ENCODE measurements around the gene PPARGC1A. TPM values are rescaled to one million over a fixed set of nuclear protein-coding genes. Genes with fewer than 3 reads are reported as not detected.

Gene PPARGC1A
- total and polyA plus RNA-seq, 3 experiments from 2014 or later, result not detected

DNA sequence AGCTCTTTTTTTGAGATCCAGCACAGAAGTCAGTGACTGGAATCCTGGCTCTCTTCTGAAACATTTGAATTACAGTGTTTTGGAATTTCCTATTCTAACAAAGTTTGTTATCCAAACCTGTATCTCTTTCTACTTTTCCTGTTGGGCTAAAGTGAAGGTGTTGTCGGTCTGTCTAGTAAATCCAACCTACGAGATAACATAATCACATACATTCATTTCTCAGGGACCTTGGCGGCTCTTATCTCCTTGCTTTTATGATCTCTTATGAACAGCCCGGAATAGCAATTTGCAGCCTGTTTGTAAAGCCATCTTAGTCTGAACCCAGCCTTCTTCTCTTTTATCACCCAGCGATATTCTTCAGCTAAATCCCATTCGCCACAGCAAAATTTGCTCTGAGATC is 14.5 kb downstream of the PPARGC1A start:
- Mint-ChIP-seq H3K4me3 (no peak overlapping the region), H3K4me1 (no peaks in the 10 kb centered on the region), H3K9me3 (peaks cover under 1 to 7% (median 7%) of the 10 kb centered on the region in 5 donors), H3K27me3 (no peaks in the 10 kb centered on the region), H3K27ac (no peak overlapping the region), H3K36me3 (no peaks in the 10 kb centered on the region)
- Histone ChIP-seq H3K4me3 (ENCODE audit: low read length) (no peak overlapping the region), H3K9me3 (ENCODE audit: low read length) (no peaks in the 10 kb centered on the region), H3K27ac (ENCODE audit: low read depth, low read length) (no peak overlapping the region), H3K4me1 (ENCODE audit: insufficient read depth, low read length) (no peaks in the 10 kb centered on the region), H3K36me3 (ENCODE audit: insufficient read depth, low read length) (no peaks in the 10 kb centered on the region), H3K27me3 (ENCODE audit: insufficient read depth, low read length, poor library complexity, severe bottlenecking) (no peaks in the 10 kb centered on the region)
- CTCF ChIA-PET, result no interaction called here
- POLR2A ChIA-PET, result no interaction called here
- no peak for DNase-seq

DNA sequence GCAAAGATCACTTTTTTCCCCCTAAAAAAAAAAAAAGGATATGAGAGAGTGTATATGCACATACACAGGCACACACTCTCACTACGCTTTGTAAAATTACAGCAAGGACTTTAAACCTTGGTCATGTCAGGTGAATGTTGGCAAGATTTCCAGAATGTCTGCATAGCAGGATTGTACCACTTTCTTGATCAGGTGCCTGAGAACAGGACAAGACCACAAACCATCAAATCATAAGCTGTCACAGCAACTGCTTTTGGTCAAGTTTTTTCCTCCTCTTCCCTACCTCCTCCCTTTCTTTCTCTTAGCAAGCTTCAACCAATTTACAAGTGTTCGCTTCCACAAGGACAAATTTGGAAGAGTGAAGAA is 15.3 kb downstream of the PPARGC1A start:
- H3K4me3 Mint-ChIP-seq, result no peak overlapping the region
- POLR2A ChIA-PET, result no interaction called here
- H3K36me3 Mint-ChIP-seq, result no peaks in the 10 kb centered on the region
- CTCF ChIA-PET, result no interaction called here
- Histone ChIP-seq H3K4me3 (ENCODE audit: low read length) (no peak overlapping the region), H3K27me3 (ENCODE audit: insufficient read depth, low read length, poor library complexity, severe bottlenecking) (no peaks in the 10 kb centered on the region), H3K27ac (ENCODE audit: low read depth, low read length) (no peak overlapping the region), H3K9me3 (ENCODE audit: low read length) (no peaks in the 10 kb centered on the region), H3K36me3 (ENCODE audit: insufficient read depth, low read length) (no peaks in the 10 kb centered on the region), H3K4me1 (ENCODE audit: insufficient read depth, low read length) (no peaks in the 10 kb centered on the region)
- H3K4me1 Mint-ChIP-seq, result no peaks in the 10 kb centered on the region
- no peak overlapping the region for H3K27ac Mint-ChIP-seq
- H3K9me3 Mint-ChIP-seq, result peaks cover 0 to 8% (median 3%) of the 10 kb centered on the region in 5 donors
- H3K27me3 Mint-ChIP-seq, result no peaks in the 10 kb centered on the region
- no peak for DNase-seq

DNA sequence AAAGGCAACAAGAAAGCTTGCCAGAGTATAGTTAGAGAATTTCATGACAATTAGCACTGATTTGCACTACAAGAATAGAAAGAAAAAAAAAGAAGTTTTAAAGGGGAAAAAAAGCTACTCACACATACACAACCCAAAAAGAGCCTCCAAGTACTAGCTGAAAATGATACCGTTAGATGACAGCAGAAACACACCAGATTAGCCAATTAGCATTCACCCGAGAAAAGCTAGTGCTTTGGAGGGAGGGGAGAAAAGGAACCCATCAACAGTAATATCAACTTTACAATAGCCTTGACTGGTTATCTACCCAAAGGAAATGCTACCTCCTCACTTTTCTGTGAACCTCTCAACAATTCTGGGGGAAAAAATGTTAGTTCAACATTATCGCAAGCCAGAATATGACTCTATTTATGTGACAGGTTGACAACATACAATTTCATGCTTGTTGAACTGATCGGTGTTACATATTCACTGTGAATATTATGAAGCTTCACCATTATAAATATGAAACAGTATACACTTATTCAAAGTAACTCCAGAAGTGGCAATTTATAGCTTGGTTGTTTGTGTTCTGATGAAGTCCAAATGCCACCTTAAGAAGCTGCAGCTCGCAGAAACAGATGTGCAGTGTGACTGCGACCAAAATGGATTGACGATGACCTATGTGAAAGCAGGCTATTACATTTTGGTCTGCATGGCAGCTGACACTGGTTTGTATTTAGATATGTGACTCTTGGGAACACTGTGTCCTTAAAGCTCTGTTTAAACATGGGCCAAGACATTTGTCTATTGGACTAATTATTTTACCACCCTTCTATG is 15.9 kb downstream of the PPARGC1A start:
- no peak for DNase-seq
- CTCF ChIA-PET, result no interaction called here
- Mint-ChIP-seq H3K4me1 (no peaks in the 10 kb centered on the region), H3K9me3 (peaks cover 0 to 11% (median 5%) of the 10 kb centered on the region in 5 donors), H3K4me3 (no peak overlapping the region), H3K36me3 (no peaks in the 10 kb centered on the region), H3K27me3 (peaks cover 0 to 2% of the 10 kb centered on the region in 2 donors), H3K27ac (no peak overlapping the region)
- H3K36me3 ChIP-seq (ENCODE audit: insufficient read depth, low read length), result no peaks in the 10 kb centered on the region
- POLR2A ChIA-PET, result no interaction called here
- no peak overlapping the region for H3K4me3 ChIP-seq (ENCODE audit: low read length)
- no peaks in the 10 kb centered on the region for H3K27me3 ChIP-seq (ENCODE audit: insufficient read depth, low read length, poor library complexity, severe bottlenecking)
- no peaks in the 10 kb centered on the region for H3K9me3 ChIP-seq (ENCODE audit: low read length)
- H3K4me1 ChIP-seq (ENCODE audit: insufficient read depth, low read length), result no peaks in the 10 kb centered on the region
- H3K27ac ChIP-seq (ENCODE audit: low read depth, low read length), result no peak overlapping the region

DNA sequence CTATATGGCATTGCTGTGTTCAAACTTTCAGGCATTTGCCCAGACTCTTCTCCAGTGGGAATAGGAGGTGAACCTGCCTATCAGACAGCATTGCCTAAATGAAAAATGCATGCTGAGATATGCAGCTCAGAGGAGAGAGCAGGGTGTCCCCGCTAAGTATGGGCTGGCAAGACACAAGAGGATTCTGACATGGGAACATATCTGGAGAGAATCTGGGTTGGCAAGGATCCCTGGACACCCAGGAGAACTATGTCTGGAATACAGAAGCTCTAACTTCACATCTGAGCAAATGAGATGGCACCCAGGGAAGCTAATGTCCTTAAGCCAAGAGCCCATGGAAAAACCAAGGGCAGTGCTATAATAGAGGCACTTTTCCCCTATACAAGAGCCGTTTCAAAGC is 18.4 kb downstream of the PPARGC1A start:
- Histone ChIP-seq H3K4me1 (ENCODE audit: insufficient read depth, low read length) (no peaks in the 10 kb centered on the region), H3K4me3 (ENCODE audit: low read length) (no peak overlapping the region), H3K36me3 (ENCODE audit: insufficient read depth, low read length) (no peaks in the 10 kb centered on the region), H3K27ac (ENCODE audit: low read depth, low read length) (no peak overlapping the region), H3K27me3 (ENCODE audit: insufficient read depth, low read length, poor library complexity, severe bottlenecking) (no peaks in the 10 kb centered on the region), H3K9me3 (ENCODE audit: low read length) (no peaks in the 10 kb centered on the region)
- ChIA-PET POLR2A (no interaction called here), CTCF (no interaction called here)
- peaks cover 0 to 2% of the 10 kb centered on the region in 2 donors for H3K27me3 Mint-ChIP-seq
- no peaks in the 10 kb centered on the region for H3K4me1 Mint-ChIP-seq
- DNase-seq, result no peak
- no peaks in the 10 kb centered on the region for H3K36me3 Mint-ChIP-seq
- peaks cover 0 to 11% (median 6%) of the 10 kb centered on the region in 5 donors for H3K9me3 Mint-ChIP-seq
- H3K4me3 Mint-ChIP-seq, result no peak overlapping the region
- no peak overlapping the region for H3K27ac Mint-ChIP-seq

DNA sequence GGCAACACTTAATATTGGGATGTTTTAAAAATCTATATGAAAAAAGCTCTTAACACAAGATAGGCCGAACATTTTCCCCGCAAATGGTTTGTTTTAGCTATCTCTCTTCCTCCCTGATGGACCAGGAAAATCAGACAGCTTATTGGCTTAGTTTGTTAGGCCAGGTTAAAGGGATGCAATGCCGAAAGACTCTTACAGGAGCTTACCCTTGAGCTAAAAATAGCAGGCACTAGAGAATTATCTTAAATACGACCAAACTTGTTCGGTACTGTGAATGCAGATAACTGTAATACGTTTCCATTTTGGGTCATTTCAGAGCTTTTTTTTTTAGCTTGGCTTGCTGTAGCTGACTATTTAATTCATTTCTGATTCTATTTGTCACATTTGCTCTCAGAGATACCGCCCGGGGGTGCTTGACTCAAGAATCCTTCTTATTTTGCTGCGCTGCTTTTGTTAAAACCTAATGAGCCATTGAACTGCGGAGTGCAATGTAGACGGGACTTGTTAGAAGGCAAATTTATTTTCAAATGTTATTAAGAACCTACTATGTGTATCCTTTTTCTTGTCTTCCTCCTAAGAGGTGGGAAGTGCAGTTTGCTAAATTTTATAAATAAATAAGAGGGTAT is 23.3 kb downstream of the PPARGC1A start:
- DNase-seq, result no peak
- Mint-ChIP-seq H3K27ac (no peak overlapping the region), H3K4me1 (no peaks in the 10 kb centered on the region), H3K4me3 (no peak overlapping the region), H3K36me3 (no peaks in the 10 kb centered on the region), H3K27me3 (peaks cover 0 to 2% of the 10 kb centered on the region in 2 donors), H3K9me3 (peaks cover 0 to 9% (median 6%) of the 10 kb centered on the region in 5 donors)
- no peak overlapping the region for H3K4me3 ChIP-seq (ENCODE audit: low read length)
- CTCF ChIA-PET, result interaction anchor here (1.2 kb wide), 1 partner anchor 23 kb away, joined by 3 read pairs; the partner anchor contains the start of gene PPARGC1A
- H3K36me3 ChIP-seq (ENCODE audit: insufficient read depth, low read length), result no peaks in the 10 kb centered on the region
- no peaks in the 10 kb centered on the region for H3K9me3 ChIP-seq (ENCODE audit: low read length)
- no peak overlapping the region for H3K27ac ChIP-seq (ENCODE audit: low read depth, low read length)
- no peaks in the 10 kb centered on the region for H3K27me3 ChIP-seq (ENCODE audit: insufficient read depth, low read length, poor library complexity, severe bottlenecking)
- H3K4me1 ChIP-seq (ENCODE audit: insufficient read depth, low read length), result no peaks in the 10 kb centered on the region
- POLR2A ChIA-PET, result no interaction called here

DNA sequence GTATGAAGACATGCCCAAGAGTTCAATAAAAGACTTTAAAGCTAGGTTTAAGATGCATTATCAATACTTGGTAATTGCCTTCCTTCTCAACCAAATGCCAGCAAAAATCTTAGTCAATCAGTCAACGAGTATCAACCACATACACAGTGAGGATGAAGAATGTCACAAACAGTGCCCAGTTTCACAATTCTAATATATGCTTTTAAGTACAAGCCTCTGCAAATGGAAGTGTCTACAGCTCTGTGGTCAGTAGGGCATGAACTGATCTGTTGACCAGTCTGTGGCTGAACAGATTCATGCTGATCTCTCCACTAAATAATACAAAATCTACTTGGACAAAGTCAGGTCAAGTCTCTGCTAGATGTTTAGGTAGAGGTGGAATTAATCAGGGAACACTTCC is 27.9 kb downstream of the PPARGC1A start:
- Mint-ChIP-seq H3K36me3 (no peaks in the 10 kb centered on the region), H3K4me3 (no peak overlapping the region), H3K27ac (no peak overlapping the region), H3K9me3 (peaks cover 0 to 11% (median 3%) of the 10 kb centered on the region in 5 donors), H3K4me1 (no peaks in the 10 kb centered on the region), H3K27me3 (no peaks in the 10 kb centered on the region)
- H3K27me3 ChIP-seq (ENCODE audit: insufficient read depth, low read length, poor library complexity, severe bottlenecking), result no peaks in the 10 kb centered on the region
- CTCF ChIA-PET, result no interaction called here
- no peaks in the 10 kb centered on the region for H3K9me3 ChIP-seq (ENCODE audit: low read length)
- no peak overlapping the region for H3K27ac ChIP-seq (ENCODE audit: low read depth, low read length)
- H3K4me1 ChIP-seq (ENCODE audit: insufficient read depth, low read length), result no peaks in the 10 kb centered on the region
- POLR2A ChIA-PET, result no interaction called here
- no peak for DNase-seq
- H3K36me3 ChIP-seq (ENCODE audit: insufficient read depth, low read length), result no peaks in the 10 kb centered on the region
- no peak overlapping the region for H3K4me3 ChIP-seq (ENCODE audit: low read length)

DNA sequence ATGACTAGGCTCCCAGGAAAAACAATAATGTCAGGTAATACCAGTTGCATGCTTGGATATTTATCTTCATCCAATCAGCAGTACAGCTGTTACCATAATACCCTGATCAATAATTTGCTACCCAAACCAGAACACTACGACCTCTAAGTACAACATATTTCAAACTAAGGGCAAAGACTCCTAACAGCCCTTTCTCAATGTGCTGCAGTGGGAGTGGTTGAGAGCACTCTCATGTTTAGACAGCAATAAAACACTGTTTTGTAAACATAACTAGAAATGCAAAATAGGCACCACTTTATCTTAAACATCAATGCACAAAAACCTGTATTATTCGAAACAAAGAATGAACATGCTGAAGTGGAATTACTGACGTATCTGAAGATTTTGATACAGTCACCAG is 28.9 kb downstream of the PPARGC1A start:
- ChIA-PET CTCF (no interaction called here), POLR2A (no interaction called here)
- no peaks in the 10 kb centered on the region for H3K36me3 Mint-ChIP-seq
- Histone ChIP-seq H3K4me3 (ENCODE audit: low read length) (no peak overlapping the region), H3K9me3 (ENCODE audit: low read length) (no peaks in the 10 kb centered on the region), H3K27ac (ENCODE audit: low read depth, low read length) (no peak overlapping the region), H3K4me1 (ENCODE audit: insufficient read depth, low read length) (no peaks in the 10 kb centered on the region), H3K27me3 (ENCODE audit: insufficient read depth, low read length, poor library complexity, severe bottlenecking) (no peaks in the 10 kb centered on the region), H3K36me3 (ENCODE audit: insufficient read depth, low read length) (no peaks in the 10 kb centered on the region)
- H3K4me3 Mint-ChIP-seq, result no peak overlapping the region
- no peaks in the 10 kb centered on the region for H3K4me1 Mint-ChIP-seq
- DNase-seq, result no peak
- H3K27me3 Mint-ChIP-seq, result no peaks in the 10 kb centered on the region
- peaks cover 0 to 11% (median 3%) of the 10 kb centered on the region in 5 donors for H3K9me3 Mint-ChIP-seq
- no peak overlapping the region for H3K27ac Mint-ChIP-seq

DNA sequence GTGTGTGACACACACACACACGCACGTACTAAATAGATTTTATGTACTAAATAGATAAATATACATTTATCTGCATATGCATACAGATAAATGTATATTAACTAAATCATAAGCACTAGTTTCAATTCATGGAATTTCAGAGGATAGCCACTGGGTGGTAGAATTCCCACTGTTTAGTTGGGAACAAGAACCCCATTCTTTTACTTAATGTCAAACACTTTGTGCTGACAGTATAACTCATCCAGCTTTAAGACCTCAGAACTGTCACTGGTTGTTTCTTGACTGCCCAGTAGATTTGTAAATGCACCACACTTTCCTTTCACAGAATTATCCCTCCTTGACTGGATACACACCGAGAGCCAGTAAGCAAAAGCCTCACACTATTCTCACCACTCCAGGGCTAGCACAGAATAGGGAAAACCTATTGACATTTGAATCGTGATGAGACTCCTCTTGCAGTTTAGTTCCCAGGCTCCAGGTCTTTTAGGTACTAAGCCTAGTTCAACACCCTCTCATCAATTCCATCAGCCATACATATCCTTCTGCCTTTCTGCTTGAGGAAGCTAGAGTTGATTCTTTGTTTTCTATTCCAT is 32.4 kb downstream of the PPARGC1A start:
- Histone ChIP-seq H3K4me1 (ENCODE audit: insufficient read depth, low read length) (no peaks in the 10 kb centered on the region), H3K4me3 (ENCODE audit: low read length) (no peak overlapping the region), H3K9me3 (ENCODE audit: low read length) (no peaks in the 10 kb centered on the region), H3K36me3 (ENCODE audit: insufficient read depth, low read length) (no peaks in the 10 kb centered on the region), H3K27ac (ENCODE audit: low read depth, low read length) (no peak overlapping the region), H3K27me3 (ENCODE audit: insufficient read depth, low read length, poor library complexity, severe bottlenecking) (no peaks in the 10 kb centered on the region)
- Mint-ChIP-seq H3K27ac (no peak overlapping the region), H3K36me3 (no peaks in the 10 kb centered on the region), H3K4me1 (no peaks in the 10 kb centered on the region), H3K27me3 (no peaks in the 10 kb centered on the region), H3K9me3 (peaks cover 0 to 9% (median 3%) of the 10 kb centered on the region in 5 donors), H3K4me3 (no peak overlapping the region)
- no peak for DNase-seq
- ChIA-PET POLR2A (no interaction called here), CTCF (no interaction called here)

All from CD8-positive, alpha-beta memory T cell (primary cell).